ENCODE measurements around the gene NLGN1.

NLGN1 gene

DNA sequence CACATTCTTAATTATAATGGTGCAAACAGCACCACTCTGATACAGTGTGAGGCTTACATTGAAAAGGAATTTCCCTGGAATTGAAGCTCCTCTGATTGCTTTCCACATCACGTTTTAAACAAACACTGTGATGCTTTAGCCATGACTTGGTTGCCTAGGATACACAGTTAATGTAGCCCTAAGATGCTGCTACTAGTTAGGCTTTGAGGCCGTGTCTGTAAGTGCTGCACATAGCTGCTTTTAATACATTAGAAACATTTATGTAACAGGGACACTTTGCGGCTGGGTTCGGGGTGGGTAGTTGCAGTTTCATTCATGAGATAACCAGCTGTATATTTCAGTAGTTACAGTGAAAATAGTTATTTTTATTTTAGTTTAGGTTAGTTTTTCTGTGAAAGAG lies 334.7 kb downstream of the NLGN1 start:
- DNase-seq: no peak

DNA sequence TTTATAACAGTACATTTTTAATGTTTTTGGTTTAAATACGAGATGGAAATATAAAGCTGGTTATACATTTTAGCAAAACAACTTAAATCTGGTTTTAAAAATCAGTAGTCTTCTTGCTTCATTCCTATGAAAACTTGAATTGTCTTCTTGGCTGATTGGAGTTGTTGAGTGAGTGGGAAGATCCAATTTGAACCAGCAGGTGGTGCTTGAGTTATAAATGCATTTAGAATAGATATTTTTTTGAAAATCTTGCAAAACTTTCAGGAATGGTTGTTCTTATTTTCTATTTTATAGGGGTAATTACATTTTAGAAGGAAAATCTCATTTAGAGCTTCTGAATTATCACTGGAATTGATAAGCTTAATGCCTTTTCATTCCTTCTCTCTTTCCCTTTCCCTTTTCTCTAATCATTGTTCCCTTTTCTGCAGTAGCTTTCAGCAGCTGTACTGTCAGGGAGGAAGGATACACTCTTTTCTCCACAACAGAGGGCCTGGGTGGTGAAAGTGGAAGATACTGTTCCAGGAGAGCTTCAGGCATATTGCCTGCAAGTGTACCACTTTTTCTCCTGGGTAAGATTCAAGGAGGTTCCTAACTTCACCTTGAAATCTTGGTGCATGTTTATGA lies 335.6 kb downstream of the NLGN1 start:
- DNase-seq: peak; percentile 34

DNA sequence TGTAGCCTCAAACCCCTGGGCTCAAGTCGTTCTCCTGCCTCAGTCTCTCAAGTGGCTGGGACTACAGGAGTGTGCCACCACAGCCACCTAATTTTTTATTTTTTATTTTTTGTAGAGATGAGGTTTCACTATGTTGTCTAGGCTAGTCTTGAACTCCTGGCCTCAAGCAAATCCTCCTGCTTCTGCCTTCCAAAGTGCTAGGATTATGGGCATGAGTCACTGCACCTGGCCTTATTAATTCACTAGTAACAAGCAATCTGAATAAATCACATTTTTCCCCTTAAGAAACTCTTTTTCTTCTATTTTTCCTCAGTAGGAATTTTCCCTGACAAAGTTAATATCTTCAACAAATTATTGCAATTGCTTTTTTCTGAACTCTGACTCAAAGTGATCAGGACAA lies 336.9 kb downstream of the NLGN1 start:
- DNase-seq: no peak

DNA sequence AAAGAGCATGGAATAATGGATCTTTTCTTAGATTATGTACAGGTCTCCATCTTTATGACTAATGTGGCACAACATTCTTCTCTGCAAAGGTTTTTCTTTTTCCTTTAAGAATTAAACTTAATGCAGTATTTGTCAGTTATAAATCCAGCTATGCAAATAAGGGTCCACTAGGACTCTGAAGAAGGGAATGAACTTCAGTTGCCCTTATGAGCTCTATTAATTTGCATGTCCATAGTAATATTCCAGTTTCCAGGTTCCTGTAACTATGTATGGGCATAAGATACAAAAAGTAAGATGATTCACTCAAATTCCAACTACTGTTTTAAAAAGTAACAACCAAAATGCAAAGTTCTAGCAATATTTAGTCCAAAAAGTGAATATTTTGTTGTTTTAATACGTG lies 337.4 kb downstream of the NLGN1 start:
- no peak for DNase-seq

DNA sequence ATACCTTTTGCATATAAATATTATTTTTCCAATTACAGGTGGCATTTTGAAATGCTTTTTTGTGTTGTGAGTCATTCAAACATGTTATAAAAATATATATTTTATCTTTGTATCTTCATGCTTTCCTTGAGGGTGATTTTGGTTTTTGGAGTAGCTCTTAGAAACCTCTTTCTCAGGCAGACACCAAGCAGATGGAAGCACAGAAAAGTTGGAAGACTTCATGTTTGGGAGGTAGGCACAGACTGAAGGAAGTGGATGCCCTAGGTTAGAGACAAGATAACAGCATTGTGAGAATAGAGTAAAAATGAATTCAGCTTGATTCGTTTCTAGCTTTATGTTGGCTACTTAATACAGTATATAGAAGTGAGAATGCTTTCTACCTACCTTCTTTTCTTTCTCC lies 338.3 kb downstream of the NLGN1 start:
- no peak for DNase-seq

DNA sequence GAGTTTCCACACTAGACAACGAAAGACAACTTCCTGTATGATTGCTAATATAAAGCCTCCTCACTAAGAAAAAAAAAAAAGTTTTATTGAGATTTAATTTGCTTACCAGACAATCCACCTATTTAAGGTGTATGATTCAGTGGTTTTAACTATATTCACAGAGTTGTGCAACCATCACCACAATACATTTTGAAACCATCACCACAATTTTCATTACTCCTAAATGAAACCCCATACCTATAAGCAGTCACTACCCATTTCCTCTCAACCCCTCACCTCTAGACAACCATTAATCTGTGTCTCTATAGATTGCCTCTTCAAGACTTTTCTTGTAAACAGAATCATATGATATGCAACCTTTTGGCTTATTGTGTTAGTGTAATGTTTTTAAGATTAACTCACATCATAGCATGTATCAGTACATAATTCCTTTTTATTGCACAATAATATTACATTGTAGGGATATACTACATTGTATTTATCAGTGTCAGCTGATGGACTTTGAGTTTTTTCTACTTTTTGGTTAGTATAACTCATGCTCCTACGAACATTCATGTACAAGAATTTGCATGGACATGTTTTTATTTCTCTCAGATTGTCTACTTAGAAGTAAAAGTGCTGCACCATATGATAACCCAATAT lies 339.7 kb downstream of the NLGN1 start:
- no peak for DNase-seq

DNA sequence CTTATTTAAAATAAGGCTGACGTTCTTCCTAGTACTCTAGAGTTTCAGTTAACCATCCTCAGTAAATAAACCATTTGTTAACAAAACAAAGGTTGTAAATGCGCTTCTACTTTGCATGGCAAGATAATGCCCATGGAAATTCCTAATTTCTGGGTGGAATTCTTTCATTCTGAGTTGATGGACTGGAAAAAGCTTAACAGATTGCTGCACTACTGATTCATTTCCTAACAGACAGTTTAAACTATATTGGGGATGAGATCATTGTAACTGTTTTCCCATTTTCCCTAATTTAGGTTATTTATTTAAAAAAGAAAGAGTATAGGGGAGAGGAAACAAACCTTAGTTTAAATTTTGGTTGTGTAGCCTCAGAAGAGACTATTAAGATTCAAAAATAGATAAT lies 342.2 kb downstream of the NLGN1 start:
- DNase-seq: no peak

DNA sequence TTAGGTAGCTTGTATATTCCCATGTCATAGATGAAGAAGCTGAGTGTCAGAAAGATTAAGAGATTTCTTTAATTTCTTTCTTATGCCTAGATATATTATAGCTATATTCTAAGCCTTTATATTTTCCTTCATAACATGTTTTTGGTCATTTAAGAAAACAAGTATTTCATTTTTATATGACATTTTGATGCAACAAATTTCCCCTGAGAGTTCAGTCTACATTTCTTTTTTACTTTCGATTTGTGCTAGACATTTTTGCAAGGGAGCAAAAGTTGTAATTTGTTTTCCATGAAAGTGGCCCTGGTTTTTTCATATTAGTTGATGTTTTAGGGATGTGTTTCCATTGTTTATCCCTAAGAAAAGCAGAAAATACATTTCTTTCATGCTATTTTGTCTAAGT lies 344.9 kb downstream of the NLGN1 start:
- no peak for DNase-seq

DNA sequence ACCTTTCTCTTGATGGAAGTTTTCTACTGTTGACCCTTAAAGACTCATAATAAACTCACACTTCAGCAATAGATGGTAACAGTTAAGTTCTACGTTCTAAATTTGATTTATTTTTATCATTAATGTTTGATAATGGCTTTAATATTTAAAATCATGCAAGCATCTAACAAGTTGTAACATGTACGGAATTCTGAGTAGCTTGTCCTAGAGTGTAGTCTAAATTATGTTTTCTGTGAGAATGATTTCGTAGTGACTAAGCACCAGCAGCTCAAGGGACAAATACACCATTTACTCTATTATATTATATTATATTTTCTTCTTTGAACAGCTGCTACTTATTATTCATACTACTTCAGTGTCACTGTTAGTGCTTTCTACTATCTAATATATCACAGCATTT lies 345.6 kb downstream of the NLGN1 start:
- DNase-seq: no peak

DNA sequence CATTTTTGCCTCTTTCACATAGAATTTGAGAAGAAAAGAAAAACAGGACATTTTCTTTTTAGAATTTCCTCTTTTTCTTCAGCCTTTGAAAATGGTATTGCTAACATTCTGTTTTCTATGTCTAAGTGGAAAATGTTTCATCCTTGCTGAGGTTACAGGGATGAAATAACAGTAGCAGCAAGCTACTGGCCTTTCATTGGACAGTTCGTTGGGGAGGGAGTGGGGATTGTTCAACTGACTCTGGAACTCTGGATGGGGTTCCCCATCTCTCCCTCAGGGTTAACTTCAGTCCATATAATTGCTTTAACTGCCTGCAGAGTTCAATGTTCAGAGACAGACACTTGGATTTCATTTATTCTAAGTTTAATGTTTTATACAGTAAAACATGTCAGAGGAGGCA lies 346.0 kb downstream of the NLGN1 start:
- no peak for DNase-seq

DNA sequence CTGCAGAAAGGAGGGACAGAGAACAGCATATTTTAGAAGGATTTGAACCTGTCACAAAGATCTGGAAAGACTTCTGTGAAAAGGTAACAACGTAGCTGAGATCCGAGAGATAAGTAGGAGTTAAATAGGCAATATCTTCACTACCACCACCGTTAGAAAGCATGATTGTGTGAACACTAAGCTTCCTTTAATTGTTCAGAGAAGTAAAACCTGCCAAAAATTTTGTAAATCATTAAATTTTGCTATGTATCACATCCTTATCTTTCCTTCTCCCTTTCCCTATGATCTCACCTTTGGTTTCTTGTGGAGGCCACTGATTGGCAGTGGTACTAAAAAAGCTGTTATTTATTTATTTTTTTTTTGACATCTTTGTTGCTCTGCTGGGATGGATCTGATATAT lies 346.9 kb downstream of the NLGN1 start:
- DNase-seq: no peak

DNA sequence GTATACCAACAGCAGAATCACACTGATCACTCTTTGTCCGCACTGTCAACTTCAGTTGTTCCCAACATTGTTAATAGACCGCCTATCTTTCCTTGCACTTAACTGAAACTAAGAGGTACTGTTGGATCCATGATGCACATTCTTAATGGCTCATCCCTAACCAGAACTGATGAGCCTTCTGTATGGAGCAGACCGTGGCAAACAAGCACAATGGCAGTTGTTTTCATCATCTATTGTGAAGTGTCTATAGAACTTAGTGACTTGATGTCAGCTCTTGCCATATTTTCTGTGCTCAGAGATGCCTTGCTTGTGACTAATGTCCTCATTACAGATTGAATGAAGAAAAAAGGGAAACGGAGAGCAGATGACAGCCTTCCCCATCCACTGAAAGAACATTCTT lies 347.4 kb downstream of the NLGN1 start:
- no peak for DNase-seq

DNA sequence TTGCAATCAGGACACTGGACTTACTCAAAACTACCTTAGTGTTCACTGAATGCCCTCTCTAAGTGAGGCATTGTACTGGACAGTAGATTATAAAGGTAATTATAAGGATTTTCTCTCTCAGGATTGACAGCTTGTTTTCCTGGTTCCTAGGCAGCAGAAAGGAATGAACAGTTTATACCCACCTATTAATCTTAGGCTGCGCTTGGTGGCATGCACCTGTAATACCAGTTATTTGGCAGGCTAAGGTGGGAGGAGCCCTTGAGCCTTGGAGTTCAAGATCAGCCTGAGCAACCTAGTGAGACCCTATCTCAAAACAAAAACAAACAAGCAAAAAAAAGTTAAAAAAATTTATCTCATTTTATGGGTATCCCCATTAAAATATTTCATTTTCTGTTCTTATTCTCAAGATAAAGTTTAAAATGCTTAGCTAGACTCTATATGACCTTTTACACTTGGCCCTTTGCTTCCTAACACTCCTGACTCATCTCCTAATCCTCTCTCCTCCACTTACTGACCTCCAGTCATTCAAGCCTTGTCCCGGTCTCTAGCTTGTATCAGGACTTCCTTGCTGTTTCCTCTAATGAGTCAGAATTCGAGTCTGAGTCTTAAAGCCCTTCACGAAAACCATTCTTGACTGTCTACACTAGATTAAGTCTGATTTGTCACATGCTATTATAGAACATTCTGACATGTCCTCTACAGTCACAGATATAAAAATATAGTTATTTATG lies 348.6 kb downstream of the NLGN1 start:
- DNase-seq: no peak

DNA sequence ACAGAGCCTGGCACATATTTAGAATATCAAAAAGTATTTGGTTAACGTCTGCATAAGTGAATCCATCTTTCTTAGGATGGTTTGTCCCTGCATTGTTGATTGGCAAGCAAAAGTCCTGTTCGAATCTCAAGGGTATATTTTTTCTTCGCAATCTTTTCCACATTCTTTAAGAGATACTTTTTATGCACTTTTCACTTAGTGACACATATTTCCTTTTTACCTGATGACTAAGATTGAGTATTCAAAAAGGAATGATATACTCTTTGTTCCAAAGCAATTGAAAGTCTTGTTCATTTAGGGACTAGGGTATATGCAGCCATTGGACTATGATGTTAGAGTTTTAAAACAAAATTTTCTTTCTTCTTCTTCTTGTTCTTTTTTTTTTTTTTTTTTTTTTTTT lies 349.9 kb downstream of the NLGN1 start:
- DNase-seq: no peak

DNA sequence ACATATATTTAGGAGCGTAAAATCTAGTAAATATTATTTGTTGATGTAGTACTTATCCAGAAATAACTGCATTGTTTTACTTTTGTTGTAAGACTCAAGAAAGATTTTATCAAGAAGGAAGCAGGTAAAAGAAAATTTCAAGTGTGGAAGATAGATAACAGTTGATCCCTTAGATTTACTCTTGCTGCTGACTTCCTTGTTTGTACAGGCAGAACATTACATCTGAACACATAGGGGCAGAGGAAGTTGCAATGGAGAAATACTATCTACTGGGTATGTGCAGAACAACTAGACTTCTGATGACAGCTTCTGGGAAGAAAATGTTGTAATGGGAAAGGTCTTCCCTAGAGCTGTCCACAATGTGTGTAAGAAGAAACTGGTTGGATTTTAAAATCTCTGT lies 350.6 kb downstream of the NLGN1 start:
- DNase-seq: no peak

DNA sequence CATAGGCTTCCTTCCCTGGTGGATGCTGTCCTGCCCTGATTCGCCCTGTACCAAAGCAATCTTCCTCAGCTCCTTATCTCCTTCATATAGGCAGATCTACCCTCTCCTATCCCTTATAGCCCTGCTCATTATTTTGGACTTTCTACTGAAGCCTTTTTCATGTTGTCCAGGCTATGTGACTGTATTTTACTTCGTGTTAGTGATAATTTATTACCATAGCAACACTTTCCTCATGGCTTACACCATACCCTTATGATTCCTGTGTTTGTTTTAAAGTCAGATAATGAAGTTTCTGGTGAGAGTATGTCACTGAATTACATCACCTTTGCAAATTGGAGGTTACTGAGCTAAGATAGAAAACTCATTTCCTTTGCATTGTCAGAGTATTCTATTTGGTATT lies 352.6 kb downstream of the NLGN1 start:
- no peak for DNase-seq

DNA sequence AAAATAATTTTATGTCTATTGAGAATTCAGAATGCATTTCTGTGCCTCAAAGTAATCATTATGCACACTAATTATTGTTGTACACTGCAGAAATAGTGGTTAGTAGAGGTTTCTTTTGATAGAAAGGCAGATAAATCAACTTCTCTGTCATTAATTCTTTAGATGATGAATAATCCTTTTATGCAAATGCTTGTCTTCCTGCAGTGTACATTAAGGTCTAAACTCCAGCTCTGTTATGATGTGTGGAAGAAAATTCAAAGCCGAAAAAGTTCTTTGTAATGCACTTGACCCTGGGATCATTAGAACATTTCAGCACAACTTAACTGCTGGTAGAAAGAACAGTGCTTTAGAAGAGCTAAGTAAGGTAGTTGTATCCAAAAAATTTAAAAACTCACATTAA lies 353.0 kb downstream of the NLGN1 start:
- no peak for DNase-seq

DNA sequence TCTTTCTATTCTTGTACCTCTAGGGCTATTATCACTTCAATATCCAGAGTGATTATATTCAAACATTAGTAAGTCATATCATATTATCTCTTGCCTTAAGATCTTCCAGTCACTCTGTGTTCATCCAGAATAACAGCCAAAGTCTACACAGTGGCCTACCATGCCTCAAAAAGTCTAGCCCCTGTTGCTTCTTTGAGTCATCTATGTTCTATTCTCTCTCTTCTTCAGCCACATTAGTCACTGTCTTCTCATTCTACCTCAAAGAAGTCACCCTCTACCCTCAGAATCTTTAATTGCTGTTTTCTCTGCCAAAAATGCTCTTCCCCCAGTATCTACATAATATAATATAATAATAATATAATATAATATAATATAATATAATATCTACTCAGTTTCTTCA lies 356.0 kb downstream of the NLGN1 start:
- no peak for DNase-seq

DNA sequence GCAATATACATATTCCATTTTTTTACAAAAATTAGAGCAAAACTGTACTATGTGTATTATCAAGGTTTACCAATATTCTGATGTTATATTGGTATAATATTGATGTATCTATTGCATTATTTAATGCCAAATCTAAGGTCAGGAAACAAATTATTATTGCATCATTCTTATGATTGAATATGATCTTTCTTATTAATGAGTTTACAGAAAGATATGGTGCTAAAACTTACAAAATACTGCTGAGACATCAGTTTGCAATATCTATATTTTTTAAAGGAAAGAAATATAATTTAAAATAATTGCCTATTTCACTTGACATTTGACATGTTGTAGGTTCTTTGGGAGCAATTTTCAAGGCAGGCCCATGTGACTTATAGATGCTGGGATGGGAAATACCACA lies 357.6 kb downstream of the NLGN1 start:
- no peak for DNase-seq

DNA sequence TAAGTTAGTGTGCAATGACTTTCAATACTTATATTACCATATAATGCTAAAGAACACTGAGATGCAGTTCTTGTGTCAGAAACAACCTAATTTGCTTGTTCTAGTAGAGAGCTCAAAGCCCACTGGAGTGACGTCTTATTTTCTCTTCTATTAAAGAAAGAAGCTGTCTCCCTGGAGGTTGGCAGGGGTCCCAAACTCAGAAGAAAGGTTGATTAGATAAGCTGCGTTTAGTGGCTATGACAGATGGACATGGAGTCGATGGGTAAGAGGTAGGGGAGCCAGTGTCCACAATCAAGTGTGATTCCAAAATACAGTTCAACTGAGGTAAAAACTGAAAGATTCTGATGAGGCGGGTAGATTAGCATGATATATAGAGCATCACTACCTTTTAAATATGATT lies 363.6 kb downstream of the NLGN1 start:
- no peak for DNase-seq

DNA sequence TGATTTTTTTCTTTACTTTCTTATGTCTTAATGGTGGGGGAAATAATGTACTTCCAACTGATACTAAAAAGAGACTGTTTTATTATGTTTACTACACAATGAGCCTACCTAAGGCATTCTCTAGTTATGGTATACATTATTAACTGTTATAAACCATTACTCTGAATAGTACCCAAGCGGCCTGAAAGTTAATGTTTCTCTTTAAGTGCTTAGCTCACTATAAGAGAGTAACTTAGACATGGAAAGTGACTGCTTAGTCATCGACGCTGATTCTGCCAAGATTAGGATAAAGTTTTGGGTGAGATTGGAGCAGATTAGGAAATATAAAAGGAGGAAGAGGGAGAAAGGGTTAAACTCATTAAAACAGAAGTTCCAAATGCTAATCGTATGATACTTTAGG lies 365.0 kb downstream of the NLGN1 start:
- no peak for DNase-seq

DNA sequence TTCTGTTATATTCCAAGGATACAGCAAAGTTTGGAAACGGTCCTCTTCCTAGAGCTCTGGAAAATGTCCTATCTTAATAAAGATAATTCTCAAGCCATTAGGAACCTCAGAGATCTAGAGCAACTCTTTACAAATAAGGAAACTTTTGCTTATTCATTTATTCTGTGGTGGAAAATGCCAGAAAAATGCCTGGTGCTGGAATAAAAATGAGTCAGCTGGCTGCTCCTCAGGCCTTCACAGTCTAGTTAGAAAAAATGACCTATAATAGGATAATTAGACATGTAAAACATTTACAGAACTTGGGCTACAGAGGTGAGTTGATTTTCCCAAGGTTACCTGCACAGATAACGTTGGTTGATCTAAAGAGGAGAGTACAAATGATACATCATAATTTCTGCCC lies 372.5 kb downstream of the NLGN1 start:
- DNase-seq: no peak

DNA sequence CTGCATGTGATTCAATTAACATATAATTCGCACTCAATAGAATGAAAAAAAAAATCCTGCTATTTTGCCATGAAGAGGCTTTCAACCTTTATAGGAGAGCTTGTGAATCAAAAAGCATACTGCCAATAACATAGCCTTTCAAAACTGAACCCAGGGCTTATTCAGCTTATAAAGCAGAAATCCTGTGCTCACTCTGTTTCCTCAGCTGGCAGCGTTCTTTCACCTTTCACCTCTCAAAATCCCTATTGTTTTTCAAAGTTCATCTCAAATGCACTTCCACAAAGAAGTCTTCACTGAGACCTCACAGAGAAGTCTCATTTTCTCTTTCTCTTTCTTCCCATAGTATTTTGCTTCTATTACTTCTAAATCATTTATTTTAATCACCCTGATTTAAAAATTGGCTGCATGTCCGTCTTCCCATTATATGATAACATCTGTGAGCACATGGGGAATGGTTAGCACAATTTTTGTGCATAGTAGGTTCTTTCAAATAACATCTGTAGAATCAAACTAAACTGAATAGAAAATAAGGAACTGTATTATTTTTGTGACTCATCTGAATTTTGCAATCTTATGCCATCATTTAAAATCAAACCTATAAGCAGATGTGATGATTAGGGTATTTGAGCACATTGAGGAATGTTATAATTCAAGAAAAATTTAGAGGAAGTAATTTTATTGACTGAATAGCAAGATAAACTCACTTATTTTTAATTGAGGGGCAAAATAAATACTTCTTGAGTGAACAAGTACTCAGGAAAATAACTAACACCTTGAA lies 373.4 kb downstream of the NLGN1 start:
- no peak for DNase-seq

DNA sequence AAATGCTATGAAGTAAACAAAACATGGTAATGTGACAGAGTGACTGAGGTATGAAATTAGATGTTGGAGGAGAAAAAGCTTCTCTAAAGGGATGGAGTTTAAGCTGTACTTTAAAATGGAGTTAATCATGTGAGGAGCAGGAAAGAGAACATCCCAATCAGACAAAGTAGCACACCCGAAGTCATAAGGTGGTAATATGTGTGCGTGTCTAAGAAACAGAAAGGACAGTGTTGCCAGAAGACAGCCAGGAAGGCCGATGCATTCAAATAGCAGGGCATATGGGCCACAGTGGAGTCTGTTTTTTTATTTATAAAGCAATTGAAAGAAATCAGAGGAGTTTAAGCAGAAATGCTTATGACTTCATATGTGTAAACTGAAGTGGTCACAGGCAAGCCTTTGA lies 376.3 kb downstream of the NLGN1 start:
- no peak for DNase-seq
